Prostate gland (tissue), 2 donors: ENCODE results near the gene CPM. TPM values are rescaled to one million over a fixed set of nuclear protein-coding genes. Genes with fewer than 3 reads are reported as not detected.

Experiments
- DNase-seq: peaks from one replicate; pipeline ENCODE4 v3.0.0-alpha.2; 2019; ENCODE audit warnings: low spot score
- H3K27ac ChIP-seq, 2 donors: fragments of 200-600 bp; sonication (generic); 2 replicates each; pipeline ENCODE4 v1.5.1; 2017 to 2019
- H3K27me3 ChIP-seq: fragments of 200-600 bp; sonication (generic); replicated peaks from 2 replicates; pipeline ENCODE4 v1.5.1; 2019; ENCODE audit not compliant: insufficient read depth
- H3K36me3 ChIP-seq, 2 donors: fragments of 200-600 bp; sonication (generic); 1 replicate in 1 of 2; 2 replicates in 1 of 2; pipeline versions ENCODE4 v1.5.1 to v1.8.1; 2017 to 2019
- H3K4me1 ChIP-seq: fragments of 200-600 bp; sonication (generic); replicated peaks from 2 replicates; pipeline ENCODE4 v1.5.1; 2019
- H3K4me3 ChIP-seq, 2 donors: fragments of 200-600 bp; sonication (generic); 2 replicates each; pipeline ENCODE4 v1.5.1; 2017 to 2019
- H3K9me3 ChIP-seq: fragments of 200-600 bp; sonication (generic); 2 replicates; pipeline ENCODE4 v1.5.1; 2017
- POLR2A ChIP-seq: fragments of 450-650 bp; IDR thresholded peaks from one replicate; pipeline ENCODE4 v1.6.1; 2016; ENCODE audit warnings: antibody characterized with exemption, mild to moderate bottlenecking
- POLR2AphosphoS5 ChIP-seq: sonication (generic); formaldehyde crosslinking; IDR thresholded peaks from one replicate; pipeline ENCODE4 v1.6.1; 2017; ENCODE audit warnings: antibody characterized with exemption
- WGBS: methylation state at CpG from one replicate; pipeline ENCODE4 v1.1.5; 2018; 5-methylcytosine and 5-hydroxymethylcytosine counted together
- intact Hi-C: fragments of 100-400 bp; cut with DNase I; formaldehyde crosslinking; loops from one replicate; pipeline ENCODE4 v1.14.2; 2022
- total RNA-seq, 2 donors: library from RNA; depleted of rRNA; stranded (reverse); fragments of >200 nt; gene quantifications; one replicate each; pipeline ENCODE4 v1.1.0, GENCODE V29; 2016
- TF ChIP-seq, protein P1 (sequence below), 4 experiments: fragments of 200-600 bp in 2 of 4; fragments of 450-650 bp in 2 of 4; sonication (generic) in 2 of 4; IDR thresholded peaks; 1 replicate in 3 of 4; 2 replicates in 1 of 4; pipeline ENCODE4 v1.5.1; 2016 to 2019; ENCODE audit warnings: antibody characterized with exemption in 4 of 4, mild to moderate bottlenecking in 2 of 4, moderate library complexity in 2 of 4

CPM gene
- total RNA-seq, 2 donors from 2014 or later = 68.4 TPM

DNA sequence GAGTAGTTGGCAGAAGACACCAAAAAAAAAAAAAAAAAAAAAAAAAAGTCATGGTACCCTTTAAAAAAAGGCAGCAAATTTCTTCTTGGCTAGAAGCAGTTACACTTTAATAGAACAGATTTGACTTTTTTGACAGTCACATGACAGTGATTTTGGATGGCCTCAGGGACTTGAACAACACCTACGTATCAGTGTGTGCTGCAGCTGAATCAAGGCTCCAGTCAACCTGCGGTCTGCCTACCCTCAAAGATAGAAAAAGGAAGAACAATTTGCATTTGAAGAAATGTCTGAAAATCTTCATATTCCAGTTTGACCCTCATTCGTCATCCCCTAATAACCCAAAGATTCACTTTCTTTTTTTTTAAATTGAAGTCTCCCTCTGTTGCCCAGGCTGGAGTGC, 71.1 kb downstream of the CPM start:
- Histone ChIP-seq H3K27me3 (no peaks in the 10 kb centered on the region), H3K27ac (no peak overlapping the region), H3K4me1 (no peaks in the 10 kb centered on the region), H3K9me3 (no peaks in the 10 kb centered on the region), H3K36me3 (no peaks in the 10 kb centered on the region), H3K4me3 (no peak overlapping the region)
- no peak for DNase-seq
- TF ChIP-seq POLR2A (no peak), POLR2AphosphoS5 (no peak)
- TF ChIP-seq, protein P1, sequence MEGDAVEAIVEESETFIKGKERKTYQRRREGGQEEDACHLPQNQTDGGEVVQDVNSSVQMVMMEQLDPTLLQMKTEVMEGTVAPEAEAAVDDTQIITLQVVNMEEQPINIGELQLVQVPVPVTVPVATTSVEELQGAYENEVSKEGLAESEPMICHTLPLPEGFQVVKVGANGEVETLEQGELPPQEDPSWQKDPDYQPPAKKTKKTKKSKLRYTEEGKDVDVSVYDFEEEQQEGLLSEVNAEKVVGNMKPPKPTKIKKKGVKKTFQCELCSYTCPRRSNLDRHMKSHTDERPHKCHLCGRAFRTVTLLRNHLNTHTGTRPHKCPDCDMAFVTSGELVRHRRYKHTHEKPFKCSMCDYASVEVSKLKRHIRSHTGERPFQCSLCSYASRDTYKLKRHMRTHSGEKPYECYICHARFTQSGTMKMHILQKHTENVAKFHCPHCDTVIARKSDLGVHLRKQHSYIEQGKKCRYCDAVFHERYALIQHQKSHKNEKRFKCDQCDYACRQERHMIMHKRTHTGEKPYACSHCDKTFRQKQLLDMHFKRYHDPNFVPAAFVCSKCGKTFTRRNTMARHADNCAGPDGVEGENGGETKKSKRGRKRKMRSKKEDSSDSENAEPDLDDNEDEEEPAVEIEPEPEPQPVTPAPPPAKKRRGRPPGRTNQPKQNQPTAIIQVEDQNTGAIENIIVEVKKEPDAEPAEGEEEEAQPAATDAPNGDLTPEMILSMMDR (IDR thresholded peaks at IDR 0.05) = no peak
- intact Hi-C loops = loop anchor here (2.0 to 10.0 kb wide), 2 partner anchors 209 to 293 kb away; no protein-coding TSS in a partner anchor
- WGBS = 88% methylated on average over 3 of the region's 3 CpGs

DNA sequence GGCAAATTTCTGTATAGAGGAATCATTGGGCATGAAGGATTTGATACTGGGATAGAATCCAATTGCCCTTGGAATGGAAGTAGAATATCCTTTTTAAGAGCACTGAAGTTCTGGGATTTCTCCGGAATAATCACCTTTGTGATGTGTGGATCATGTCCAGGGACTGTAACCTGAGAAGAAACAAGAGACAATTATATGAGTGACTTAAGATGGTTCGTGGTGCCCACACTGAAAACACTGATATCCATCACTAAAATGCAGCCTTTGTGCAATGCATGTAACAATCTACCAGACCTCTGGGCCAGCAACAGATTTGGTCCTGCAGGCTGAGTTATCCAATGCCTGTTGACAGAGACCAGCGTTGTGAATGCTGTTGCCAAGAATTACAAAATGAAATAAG, 76.5 kb downstream of the CPM start:
- 42% methylated on average over 3 of the region's 3 CpGs for WGBS
- no peaks in the 10 kb centered on the region for H3K27me3 ChIP-seq
- H3K9me3 ChIP-seq = no peaks in the 10 kb centered on the region
- H3K27ac ChIP-seq = no peak overlapping the region
- H3K4me3 ChIP-seq = no peak overlapping the region
- intact Hi-C loops = no loop called here
- H3K36me3 ChIP-seq = no peaks in the 10 kb centered on the region
- no peak for DNase-seq
- no peak for TF ChIP-seq POLR2A
- no peak for TF ChIP-seq POLR2AphosphoS5
- TF ChIP-seq, protein P1 (IDR thresholded peaks at IDR 0.05) = no peak
- no peaks in the 10 kb centered on the region for H3K4me1 ChIP-seq

DNA sequence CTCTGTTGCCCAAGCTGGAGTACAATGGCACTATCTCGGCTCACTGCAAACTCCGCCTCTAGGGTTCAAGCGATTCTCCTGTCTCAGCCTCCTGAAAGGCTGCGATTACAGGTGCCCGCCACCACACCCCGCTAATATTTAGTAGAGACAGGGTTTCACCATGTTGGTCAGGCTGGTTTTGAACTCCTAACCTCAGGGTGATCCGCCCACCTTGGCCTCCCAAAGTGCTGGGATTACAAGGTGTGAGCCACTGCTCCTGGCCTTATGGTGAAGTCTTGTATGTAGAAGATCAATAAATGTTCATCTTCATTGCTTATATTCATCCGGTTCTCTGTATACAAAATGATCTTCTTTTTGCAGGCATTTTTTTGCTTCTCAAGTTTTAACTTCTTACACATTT, 77.2 kb downstream of the CPM start:
- Histone ChIP-seq H3K27ac (no peak overlapping the region), H3K4me1 (no peaks in the 10 kb centered on the region), H3K27me3 (no peaks in the 10 kb centered on the region), H3K36me3 (no peaks in the 10 kb centered on the region), H3K9me3 (no peaks in the 10 kb centered on the region), H3K4me3 (no peak overlapping the region)
- TF ChIP-seq, protein P1 (IDR thresholded peaks at IDR 0.05) = no peak
- TF ChIP-seq POLR2A (no peak), POLR2AphosphoS5 (no peak)
- WGBS = 99% methylated on average over 8 of the region's 8 CpGs
- intact Hi-C loops = no loop called here
- no peak for DNase-seq

DNA sequence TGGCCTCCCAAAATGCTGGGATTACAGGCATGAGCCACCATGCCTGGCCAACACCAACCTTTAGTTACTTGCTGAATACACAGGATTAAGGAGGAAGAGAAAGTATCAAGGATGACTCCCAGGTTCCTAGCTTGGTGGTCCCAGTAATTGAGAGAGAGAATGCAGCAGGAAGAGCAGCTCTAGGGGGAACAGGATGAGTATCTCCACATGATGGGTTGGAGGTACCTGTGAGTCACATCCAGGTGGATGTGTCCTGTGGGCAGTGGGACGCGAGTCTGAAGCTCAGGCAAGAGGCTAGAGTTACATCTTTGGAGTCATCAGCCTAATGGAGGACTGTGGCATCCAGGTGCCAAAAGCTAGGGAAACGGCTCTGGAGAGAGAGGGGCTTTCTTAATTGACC, 77.9 kb downstream of the CPM start:
- Histone ChIP-seq H3K36me3 (no peaks in the 10 kb centered on the region), H3K27ac (no peak overlapping the region), H3K9me3 (no peaks in the 10 kb centered on the region), H3K4me1 (no peaks in the 10 kb centered on the region), H3K4me3 (no peak overlapping the region), H3K27me3 (no peaks in the 10 kb centered on the region)
- 85% methylated on average over 3 of the region's 3 CpGs for WGBS
- intact Hi-C loops = no loop called here
- TF ChIP-seq, protein P1 (IDR thresholded peaks at IDR 0.05) = no peak
- TF ChIP-seq POLR2A (no peak), POLR2AphosphoS5 (no peak)
- no peak for DNase-seq

DNA sequence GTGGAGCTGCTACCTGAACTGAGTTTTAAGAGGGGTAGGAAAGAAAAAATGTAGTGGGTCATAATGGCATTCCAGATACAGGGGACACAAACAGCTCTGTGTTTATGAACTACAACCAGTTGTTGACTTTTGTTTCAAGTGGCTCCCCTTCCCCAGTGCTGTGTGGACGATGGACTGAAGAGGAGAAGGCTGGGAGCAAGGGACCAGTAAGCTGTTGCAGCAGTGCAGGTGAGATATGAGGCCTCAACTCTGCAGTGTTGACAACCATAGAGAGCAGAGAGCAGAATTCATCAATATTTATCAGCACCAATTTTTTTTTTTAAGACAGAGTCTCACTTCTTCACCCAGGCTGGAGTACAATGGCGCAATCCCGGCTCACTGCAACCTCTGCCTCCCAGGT, 78.4 kb downstream of the CPM start:
- no peaks in the 10 kb centered on the region for H3K9me3 ChIP-seq
- H3K4me1 ChIP-seq = no peaks in the 10 kb centered on the region
- no peaks in the 10 kb centered on the region for H3K27me3 ChIP-seq
- H3K27ac ChIP-seq = no peak overlapping the region
- no peaks in the 10 kb centered on the region for H3K36me3 ChIP-seq
- no peak for DNase-seq
- TF ChIP-seq POLR2A (no peak), POLR2AphosphoS5 (no peak)
- TF ChIP-seq, protein P1 (IDR thresholded peaks at IDR 0.05) = no peak
- intact Hi-C loops = no loop called here
- H3K4me3 ChIP-seq = no peak overlapping the region
- WGBS = 93% methylated on average over 3 of the region's 3 CpGs
